ENCODE measurements around the gene GBX1.

The GBX1 gene

DNA sequence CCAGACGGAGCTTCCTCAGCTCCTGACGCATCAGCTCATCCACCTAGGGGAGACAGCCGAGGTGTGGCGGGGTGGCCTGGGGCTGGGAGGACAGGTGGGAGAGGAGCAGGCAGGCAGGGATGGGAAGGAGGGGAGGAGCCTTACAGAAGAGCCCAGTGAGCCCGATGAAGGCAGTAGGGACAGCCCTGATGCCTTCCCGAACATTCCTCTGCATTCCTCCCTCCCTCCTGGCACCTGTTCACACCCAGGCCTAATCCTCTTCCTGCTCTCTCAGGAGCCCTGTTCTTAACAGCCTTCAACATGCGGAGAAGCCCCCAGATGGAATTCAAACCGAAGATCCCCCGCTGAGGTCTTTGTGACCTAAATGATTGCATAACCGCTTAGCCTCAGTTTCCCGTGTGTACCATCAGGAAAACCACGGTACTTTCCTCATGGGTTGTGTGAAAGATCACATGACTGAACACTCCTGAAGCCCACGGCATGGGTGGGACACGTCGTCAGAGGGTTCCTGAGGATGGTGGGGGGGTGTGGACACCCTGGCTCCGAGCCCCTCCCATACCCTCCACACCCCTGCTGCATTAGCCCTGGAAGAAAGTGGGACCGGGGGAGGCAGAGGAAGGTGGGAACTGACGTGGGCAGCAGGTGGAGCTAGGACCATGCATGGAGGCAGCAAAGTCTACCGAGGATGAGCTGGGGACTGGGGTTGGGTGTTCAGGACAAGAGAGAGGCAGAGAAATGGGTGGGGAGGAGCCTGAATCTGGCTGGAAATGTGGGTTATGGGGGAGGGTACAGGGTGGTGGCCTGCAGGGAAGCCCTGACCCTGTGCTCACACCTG, 28.3 kb upstream of the GBX1 start:
- H3K4me3 ChIP-seq (ENCODE audit: low read depth, low read length): no peak overlapping the region
- in situ Hi-C loops (cut with HindIII; ENCODE audit: low sequenced_read_pairs): no loop called here
- TF ChIP-seq, protein P1, sequence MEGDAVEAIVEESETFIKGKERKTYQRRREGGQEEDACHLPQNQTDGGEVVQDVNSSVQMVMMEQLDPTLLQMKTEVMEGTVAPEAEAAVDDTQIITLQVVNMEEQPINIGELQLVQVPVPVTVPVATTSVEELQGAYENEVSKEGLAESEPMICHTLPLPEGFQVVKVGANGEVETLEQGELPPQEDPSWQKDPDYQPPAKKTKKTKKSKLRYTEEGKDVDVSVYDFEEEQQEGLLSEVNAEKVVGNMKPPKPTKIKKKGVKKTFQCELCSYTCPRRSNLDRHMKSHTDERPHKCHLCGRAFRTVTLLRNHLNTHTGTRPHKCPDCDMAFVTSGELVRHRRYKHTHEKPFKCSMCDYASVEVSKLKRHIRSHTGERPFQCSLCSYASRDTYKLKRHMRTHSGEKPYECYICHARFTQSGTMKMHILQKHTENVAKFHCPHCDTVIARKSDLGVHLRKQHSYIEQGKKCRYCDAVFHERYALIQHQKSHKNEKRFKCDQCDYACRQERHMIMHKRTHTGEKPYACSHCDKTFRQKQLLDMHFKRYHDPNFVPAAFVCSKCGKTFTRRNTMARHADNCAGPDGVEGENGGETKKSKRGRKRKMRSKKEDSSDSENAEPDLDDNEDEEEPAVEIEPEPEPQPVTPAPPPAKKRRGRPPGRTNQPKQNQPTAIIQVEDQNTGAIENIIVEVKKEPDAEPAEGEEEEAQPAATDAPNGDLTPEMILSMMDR (IDR thresholded peaks at IDR 0.05; ENCODE audit: low read depth, low read length): no peak
- DNase-seq (ENCODE audit: low read depth, low spot score): no peak

DNA sequence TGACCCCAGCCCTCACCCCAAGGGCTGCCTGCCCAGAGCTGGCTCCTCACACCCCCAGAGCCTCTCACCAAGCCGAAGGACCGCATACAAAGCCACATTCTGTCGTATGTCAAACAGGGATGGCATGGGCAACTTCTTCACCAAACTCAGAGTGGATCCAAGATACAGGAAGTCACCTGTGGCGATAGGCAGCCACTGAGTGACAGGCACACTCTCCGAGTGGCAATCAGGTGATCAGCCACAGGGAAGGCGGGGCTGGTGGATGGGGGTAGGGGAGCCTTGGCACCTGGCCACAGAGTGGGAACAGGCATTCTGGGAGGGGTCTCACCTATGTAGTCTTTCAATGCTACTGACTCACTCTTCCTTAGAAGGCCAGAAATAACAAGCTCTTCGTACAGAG, 26.7 kb upstream of the GBX1 start:
- TF ChIP-seq, protein P1 (IDR thresholded peaks at IDR 0.05; ENCODE audit: low read depth, low read length): no peak
- no peak overlapping the region for H3K4me3 ChIP-seq (ENCODE audit: low read depth, low read length)
- DNase-seq (ENCODE audit: low read depth, low spot score): no peak
- in situ Hi-C loops (cut with HindIII; ENCODE audit: low sequenced_read_pairs): no loop called here

DNA sequence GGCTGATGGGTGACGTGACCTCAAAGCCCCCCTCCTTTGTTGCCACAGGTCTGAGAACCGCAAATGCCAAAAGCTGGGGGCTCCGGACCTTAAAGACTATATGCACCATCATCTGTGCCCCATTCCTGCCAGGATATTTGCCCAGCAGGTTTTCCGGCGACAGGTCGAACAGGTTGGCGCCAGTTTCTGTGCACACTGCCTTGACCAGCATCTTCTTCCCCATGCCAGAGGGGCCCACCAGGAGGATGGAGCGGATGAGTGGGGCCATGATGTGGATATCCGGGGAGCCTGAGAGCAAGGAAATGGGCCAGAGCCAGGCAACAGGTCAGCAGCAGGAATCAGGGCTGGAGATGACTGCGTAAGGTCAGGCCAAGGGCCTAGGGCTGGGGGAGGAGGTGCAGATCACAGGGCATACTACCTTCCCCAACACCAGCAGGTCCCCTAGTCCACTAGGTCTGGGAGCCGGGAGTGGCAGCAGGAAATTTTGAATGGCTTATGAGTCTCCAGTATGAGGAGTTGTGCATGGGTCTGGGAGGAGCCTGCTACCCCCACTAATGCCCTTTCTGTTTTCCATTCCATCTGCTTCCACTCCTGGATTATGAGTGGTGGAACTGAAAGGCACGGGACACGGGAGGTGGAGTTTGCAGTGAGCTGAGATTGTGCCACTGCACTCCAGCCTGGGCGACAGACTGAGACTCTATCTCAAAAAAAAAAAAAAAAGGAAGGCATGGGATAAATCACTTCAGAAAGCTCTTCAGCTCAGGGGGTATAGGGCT, 25.9 kb upstream of the GBX1 start:
- in situ Hi-C loops (cut with HindIII; ENCODE audit: low sequenced_read_pairs): no loop called here
- no peak overlapping the region for H3K4me3 ChIP-seq (ENCODE audit: low read depth, low read length)
- DNase-seq (ENCODE audit: low read depth, low spot score): no peak
- TF ChIP-seq, protein P1 (IDR thresholded peaks at IDR 0.05; ENCODE audit: low read depth, low read length): no peak

- in situ Hi-C loops (cut with HindIII; ENCODE audit: low sequenced_read_pairs): no loop called here
- no peak overlapping the region for H3K4me3 ChIP-seq (ENCODE audit: low read depth, low read length)
- TF ChIP-seq, protein P1 (IDR thresholded peaks at IDR 0.05; ENCODE audit: low read depth, low read length): no peak
- no peak for DNase-seq (ENCODE audit: low read depth, low spot score)
These were observed 24.6 kb upstream of the GBX1 start for GRCh38 chr7:151192002-151192539.

DNA sequence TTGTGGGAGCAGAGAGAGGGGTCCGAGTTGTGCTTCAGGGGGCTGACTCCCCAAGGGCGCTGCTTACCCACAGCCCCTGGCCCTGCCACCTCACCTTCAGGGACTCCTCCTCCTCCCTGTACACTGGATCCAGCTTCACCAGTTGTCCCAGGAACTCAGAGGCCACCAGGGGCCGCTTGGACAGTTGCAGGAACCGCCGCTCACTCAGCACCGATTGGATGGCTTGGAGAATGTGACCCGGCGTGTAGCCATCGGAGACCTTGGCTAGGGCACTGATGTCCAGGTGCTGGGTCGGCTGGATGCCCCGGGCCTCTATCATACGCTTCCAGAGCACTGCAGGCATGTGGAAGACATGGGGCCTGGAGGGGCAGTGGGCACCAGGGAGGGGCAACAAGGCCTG, 24.1 kb upstream of the GBX1 start:
- DNase-seq (ENCODE audit: low read depth, low spot score): no peak
- TF ChIP-seq, protein P1 (IDR thresholded peaks at IDR 0.05; ENCODE audit: low read depth, low read length): no peak
- H3K4me3 ChIP-seq (ENCODE audit: low read depth, low read length): no peak overlapping the region
- in situ Hi-C loops (cut with HindIII; ENCODE audit: low sequenced_read_pairs): no loop called here

GRCh38 chr7:151189038-151189437, 21.5 kb upstream of the GBX1 start:
- DNase-seq (ENCODE audit: low read depth, low spot score): no peak
- TF ChIP-seq, protein P1 (IDR thresholded peaks at IDR 0.05; ENCODE audit: low read depth, low read length): no peak
- no peak overlapping the region for H3K4me3 ChIP-seq (ENCODE audit: low read depth, low read length)
- in situ Hi-C loops (cut with HindIII; ENCODE audit: low sequenced_read_pairs): no loop called here

All from astrocyte of the spinal cord (primary cell).